ENCODE measurements around the gene SYT17.
"Not testable (repeated sequence)": the region's sequence is repeated elsewhere in the genome, so short reads cannot be mapped to it uniquely, and the experiment has no call there.

SYT17 gene

DNA sequence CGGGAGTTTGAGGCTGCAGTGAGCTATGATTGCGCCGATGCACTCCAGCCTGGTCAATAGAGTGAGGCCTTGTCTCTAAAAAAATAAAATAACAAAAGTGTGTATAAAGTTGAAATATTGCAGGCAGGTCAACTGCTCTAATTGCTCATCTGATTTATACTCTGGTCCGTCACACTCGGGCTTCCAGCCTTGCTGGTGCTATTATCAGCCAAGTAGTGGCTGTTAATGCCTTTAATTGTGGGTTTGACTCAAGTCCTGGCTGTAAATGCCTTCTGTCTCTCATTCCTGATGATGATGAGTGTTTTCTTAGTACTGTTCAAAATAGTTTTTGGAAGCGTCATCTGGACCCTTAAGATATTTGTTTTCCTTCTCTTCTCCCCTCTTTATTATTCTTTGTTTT lies 18.4 kb downstream of the SYT17 start:
- TF ChIP-seq, protein P1, sequence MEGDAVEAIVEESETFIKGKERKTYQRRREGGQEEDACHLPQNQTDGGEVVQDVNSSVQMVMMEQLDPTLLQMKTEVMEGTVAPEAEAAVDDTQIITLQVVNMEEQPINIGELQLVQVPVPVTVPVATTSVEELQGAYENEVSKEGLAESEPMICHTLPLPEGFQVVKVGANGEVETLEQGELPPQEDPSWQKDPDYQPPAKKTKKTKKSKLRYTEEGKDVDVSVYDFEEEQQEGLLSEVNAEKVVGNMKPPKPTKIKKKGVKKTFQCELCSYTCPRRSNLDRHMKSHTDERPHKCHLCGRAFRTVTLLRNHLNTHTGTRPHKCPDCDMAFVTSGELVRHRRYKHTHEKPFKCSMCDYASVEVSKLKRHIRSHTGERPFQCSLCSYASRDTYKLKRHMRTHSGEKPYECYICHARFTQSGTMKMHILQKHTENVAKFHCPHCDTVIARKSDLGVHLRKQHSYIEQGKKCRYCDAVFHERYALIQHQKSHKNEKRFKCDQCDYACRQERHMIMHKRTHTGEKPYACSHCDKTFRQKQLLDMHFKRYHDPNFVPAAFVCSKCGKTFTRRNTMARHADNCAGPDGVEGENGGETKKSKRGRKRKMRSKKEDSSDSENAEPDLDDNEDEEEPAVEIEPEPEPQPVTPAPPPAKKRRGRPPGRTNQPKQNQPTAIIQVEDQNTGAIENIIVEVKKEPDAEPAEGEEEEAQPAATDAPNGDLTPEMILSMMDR (conservative IDR thresholded peaks at IDR 0.05; ENCODE audit: low read depth, low read length): no peak
- DNase-seq (ENCODE audit: low read depth): no peak
- no peak overlapping the region for H3K4me3 ChIP-seq (ENCODE audit: low read depth, low read length)

DNA sequence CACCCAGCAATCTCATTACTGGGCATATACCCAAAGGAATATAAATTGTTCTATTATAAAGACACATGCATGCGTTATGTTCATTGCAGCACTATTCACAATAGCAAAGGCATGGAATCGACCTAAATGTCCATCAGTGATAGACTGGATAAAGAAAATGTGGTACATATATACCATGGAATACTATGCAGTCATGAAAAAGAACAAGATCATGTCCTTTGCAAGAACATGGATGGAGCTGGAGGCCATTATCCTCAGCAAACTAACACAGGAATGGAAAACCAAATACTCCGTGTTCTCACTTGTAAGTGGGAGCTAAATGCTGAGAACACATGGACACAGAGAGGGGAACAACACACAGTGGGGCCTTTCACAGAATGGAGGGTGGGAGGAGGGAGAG lies 19.9 kb downstream of the SYT17 start:
- not testable (repeated sequence) for H3K4me3 ChIP-seq (ENCODE audit: low read depth, low read length); DNase-seq (ENCODE audit: low read depth)

DNA sequence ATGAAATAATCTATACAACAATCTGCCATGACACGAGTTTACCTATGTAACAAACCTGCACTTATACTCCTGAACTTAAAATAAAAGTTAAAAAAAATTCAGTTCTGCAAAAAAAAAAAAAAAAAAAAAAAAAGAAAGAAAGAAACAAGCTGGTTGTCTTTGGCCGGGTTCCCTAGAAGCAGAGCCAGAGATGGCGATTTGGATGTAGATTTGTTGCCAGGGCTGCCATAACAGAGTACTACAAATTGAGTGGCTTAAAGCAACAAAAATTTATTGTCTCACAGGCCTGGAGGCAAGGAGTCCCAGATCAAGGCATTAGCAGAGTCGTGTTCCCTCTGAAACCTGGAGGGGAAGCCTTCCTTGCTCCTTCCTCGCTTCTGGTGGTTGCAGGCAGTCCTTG lies 20.4 kb downstream of the SYT17 start:
- DNase-seq (ENCODE audit: low read depth): no peak
- TF ChIP-seq, protein P1 (conservative IDR thresholded peaks at IDR 0.05; ENCODE audit: low read depth, low read length): no peak
- H3K4me3 ChIP-seq (ENCODE audit: low read depth, low read length): no peak overlapping the region

DNA sequence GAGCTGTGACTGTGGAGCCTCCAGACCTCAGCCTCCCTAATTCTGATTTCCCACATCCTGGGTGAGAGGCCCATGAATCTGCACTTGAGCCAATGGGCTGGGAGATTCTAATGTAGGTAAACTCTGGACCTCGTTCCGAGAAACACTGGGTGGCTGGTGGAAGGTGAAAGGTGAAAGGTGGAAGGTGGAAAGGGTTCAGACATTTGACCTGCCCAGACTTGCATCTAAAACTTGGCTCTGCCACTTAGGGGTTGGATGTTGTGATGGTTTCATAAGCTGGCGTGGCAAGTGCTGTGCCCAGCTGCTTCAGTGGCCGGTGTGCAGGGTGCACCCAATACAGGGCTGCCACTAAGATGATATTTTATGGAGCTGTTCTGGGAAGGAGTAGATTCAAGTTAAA lies 24.8 kb downstream of the SYT17 start:
- TF ChIP-seq, protein P1 (conservative IDR thresholded peaks at IDR 0.05; ENCODE audit: low read depth, low read length): no peak
- no peak for DNase-seq (ENCODE audit: low read depth)
- H3K4me3 ChIP-seq (ENCODE audit: low read depth, low read length): no peak overlapping the region

DNA sequence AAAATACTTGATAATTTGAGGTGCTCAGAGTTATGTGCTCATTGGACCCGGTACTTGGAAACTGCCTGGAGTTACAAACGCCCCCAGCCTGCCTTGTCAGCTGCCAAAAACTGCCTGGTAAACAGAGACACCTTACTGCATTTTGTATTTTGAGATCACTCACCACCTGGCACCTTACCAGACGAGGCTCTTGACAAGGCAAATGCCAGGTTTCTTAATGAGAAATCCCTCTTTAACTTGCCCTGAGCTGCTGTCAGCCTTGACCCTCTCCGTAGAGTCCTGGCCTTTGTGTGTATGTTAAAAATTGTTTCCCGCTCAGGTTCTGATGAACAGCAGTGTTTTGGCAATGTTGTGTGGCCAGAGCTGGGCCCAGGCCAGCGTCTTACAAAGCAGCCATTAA lies 28.8 kb downstream of the SYT17 start:
- peak; percentile 20 for DNase-seq (ENCODE audit: low read depth)
- no peak overlapping the region for H3K4me3 ChIP-seq (ENCODE audit: low read depth, low read length)
- TF ChIP-seq, protein P1 (conservative IDR thresholded peaks at IDR 0.05; ENCODE audit: low read depth, low read length): no peak

DNA sequence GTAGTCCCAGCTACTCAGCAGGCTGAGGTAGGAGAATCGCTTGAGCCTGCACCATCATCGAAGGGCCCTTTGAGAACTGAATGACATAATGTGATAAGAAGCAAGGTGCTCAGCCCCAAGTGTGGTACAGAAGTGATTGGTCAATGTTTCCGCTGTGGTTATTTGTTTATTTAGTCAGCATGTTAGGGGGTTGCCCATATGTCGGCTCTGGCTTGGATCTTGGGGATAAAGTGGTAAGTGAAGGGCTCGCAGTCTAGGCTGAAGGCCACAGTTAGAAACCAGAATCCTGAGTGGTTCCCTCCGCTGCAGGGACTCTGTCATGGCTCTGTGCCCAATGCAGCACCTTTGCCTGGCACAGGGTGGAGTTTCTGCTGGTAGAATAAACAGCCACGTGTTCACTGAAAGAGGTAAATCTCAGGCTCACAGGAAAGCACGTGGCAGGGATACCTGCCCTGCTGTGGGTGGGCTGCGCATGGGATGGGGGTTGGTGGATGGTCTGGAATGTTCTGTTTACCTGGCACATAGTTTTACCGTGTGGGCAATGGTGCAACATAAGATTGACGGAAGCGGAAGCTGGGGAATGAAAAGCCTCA lies 35.4 kb downstream of the SYT17 start:
- TF ChIP-seq, protein P1 (conservative IDR thresholded peaks at IDR 0.05; ENCODE audit: low read depth, low read length): no peak
- no peak for DNase-seq (ENCODE audit: low read depth)
- H3K4me3 ChIP-seq (ENCODE audit: low read depth, low read length): no peak overlapping the region

DNA sequence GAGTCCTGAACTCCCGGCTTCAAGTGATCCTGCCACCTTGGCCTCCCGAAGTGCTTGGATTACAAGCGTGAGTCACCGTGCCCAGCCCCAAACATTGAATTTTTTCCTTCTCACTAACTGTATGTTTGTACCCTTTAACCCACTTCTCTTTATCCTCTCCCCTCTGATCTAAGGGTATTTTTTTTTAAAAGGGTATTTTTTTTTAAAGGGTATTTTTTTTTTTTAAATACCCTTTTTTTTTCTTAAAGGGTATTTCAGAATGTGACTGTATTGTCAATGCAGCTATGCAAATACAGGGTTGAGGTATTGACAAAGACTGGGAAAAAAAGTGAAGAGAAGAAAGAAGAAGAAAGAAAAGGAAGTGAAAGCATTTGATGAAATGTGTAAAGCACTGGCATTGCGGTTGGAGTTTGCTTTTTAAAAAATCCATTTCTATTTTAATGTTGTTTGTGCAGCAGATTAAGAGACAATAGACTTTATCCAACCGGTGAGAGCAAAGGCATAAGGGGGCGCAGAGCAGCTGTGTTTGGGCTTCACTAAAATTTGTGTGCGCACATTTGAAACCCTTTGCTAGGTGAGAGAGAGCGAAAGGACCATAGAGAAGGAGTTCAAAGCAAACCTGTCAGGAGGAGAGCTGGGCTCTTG lies 42.4 kb downstream of the SYT17 start:
- DNase-seq (ENCODE audit: low read depth): peak; percentile 13
- H3K4me3 ChIP-seq (ENCODE audit: low read depth, low read length): no peak overlapping the region
- TF ChIP-seq, protein P1 (conservative IDR thresholded peaks at IDR 0.05; ENCODE audit: low read depth, low read length): no peak

Data from choroid plexus epithelial cell (primary cell).